Measurements from ENCODE around the gene SIL1.

SIL1 gene

GRCh38 chr5:139058121-139058520 is 140.0 kb downstream of the SIL1 start:
- TF ChIP-seq CREB1 (IDR thresholded peaks at IDR 0.05; ENCODE audit: low read depth) = no peak
- TF ChIP-seq ZBTB7A (IDR thresholded peaks at IDR 0.05; ENCODE audit: low read depth) = no peak
- TF ChIP-seq CEBPB (IDR thresholded peaks at IDR 0.05) = no peak
- no peak for TF ChIP-seq TEAD4 (IDR thresholded peaks at IDR 0.05)
- TF ChIP-seq TAF1 (IDR thresholded peaks at IDR 0.05; ENCODE audit: low read depth) = no peak
- no peak for TF ChIP-seq EGR1 (IDR thresholded peaks at IDR 0.05)
- no peak for TF ChIP-seq NFIC (IDR thresholded peaks at IDR 0.05)
- TF ChIP-seq MAX (IDR thresholded peaks at IDR 0.05) = no peak
- no peak for TF ChIP-seq FOXM1 (IDR thresholded peaks at IDR 0.05; ENCODE audit: borderline replicate concordance, low read depth)
- no peak for TF ChIP-seq USF1 (IDR thresholded peaks at IDR 0.05)
- no peak for TF ChIP-seq REST (IDR thresholded peaks at IDR 0.05; ENCODE audit: low read depth)
- TF ChIP-seq YY1 (IDR thresholded peaks at IDR 0.05; ENCODE audit: low read depth) = no peak
- TF ChIP-seq RAD21 (IDR thresholded peaks at IDR 0.05; ENCODE audit: low read depth) = no peak
- TF ChIP-seq TCF12 (IDR thresholded peaks at IDR 0.05; ENCODE audit: low read depth) = no peak
- no peak for TF ChIP-seq EP300 (IDR thresholded peaks at IDR 0.05; ENCODE audit: borderline replicate concordance)

- no peak for TF ChIP-seq FOXM1 (IDR thresholded peaks at IDR 0.05; ENCODE audit: borderline replicate concordance, low read depth)
- no peak for TF ChIP-seq NFIC (IDR thresholded peaks at IDR 0.05)
- no peak for TF ChIP-seq REST (IDR thresholded peaks at IDR 0.05; ENCODE audit: low read depth)
- TF ChIP-seq EGR1 (IDR thresholded peaks at IDR 0.05) = no peak
- no peak for TF ChIP-seq ZBTB7A (IDR thresholded peaks at IDR 0.05; ENCODE audit: low read depth)
- TF ChIP-seq USF1 (IDR thresholded peaks at IDR 0.05) = no peak
- no peak for TF ChIP-seq TAF1 (IDR thresholded peaks at IDR 0.05; ENCODE audit: low read depth)
- no peak for TF ChIP-seq MAX (IDR thresholded peaks at IDR 0.05)
- TF ChIP-seq YY1 (IDR thresholded peaks at IDR 0.05; ENCODE audit: low read depth) = no peak
- TF ChIP-seq TEAD4 (IDR thresholded peaks at IDR 0.05) = no peak
- no peak for TF ChIP-seq EP300 (IDR thresholded peaks at IDR 0.05; ENCODE audit: borderline replicate concordance)
- TF ChIP-seq CREB1 (IDR thresholded peaks at IDR 0.05; ENCODE audit: low read depth) = no peak
- no peak for TF ChIP-seq RAD21 (IDR thresholded peaks at IDR 0.05; ENCODE audit: low read depth)
Observed at GRCh38 chr5:139052975-139053374, 145.2 kb downstream of the SIL1 start.

GRCh38 chr5:139051392-139051791 is 146.8 kb downstream of the SIL1 start:
- TF ChIP-seq REST (IDR thresholded peaks at IDR 0.05; ENCODE audit: low read depth) (no peak), FOXM1 (IDR thresholded peaks at IDR 0.05; ENCODE audit: borderline replicate concordance, low read depth) (no peak), TAF1 (IDR thresholded peaks at IDR 0.05; ENCODE audit: low read depth) (no peak), EP300 (IDR thresholded peaks at IDR 0.05; ENCODE audit: borderline replicate concordance) (no peak), USF1 (IDR thresholded peaks at IDR 0.05) (no peak), NFIC (IDR thresholded peaks at IDR 0.05) (no peak), EGR1 (IDR thresholded peaks at IDR 0.05) (no peak), CEBPB (IDR thresholded peaks at IDR 0.05) (no peak), TEAD4 (IDR thresholded peaks at IDR 0.05) (no peak), RAD21 (IDR thresholded peaks at IDR 0.05; ENCODE audit: low read depth) (no peak), MAX (IDR thresholded peaks at IDR 0.05) (no peak), CREB1 (IDR thresholded peaks at IDR 0.05; ENCODE audit: low read depth) (no peak), TCF12 (IDR thresholded peaks at IDR 0.05; ENCODE audit: low read depth) (no peak)

- TF ChIP-seq ZBTB7A (IDR thresholded peaks at IDR 0.05; ENCODE audit: low read depth) (no peak), RAD21 (IDR thresholded peaks at IDR 0.05; ENCODE audit: low read depth) (no peak), CEBPB (IDR thresholded peaks at IDR 0.05) (no peak), FOXM1 (IDR thresholded peaks at IDR 0.05; ENCODE audit: borderline replicate concordance, low read depth) (no peak)
Observed at GRCh38 chr5:139050432-139050831, 147.7 kb downstream of the SIL1 start.
